ENCODE results near the gene EPHA8. TPM values are rescaled to one million over a fixed set of nuclear protein-coding genes. Genes with fewer than 3 reads are reported as not detected.

The EPHA8 gene
- total and polyA plus RNA-seq, 4 donors, result not detected

GRCh38 chr1:22643381-22643780 lies 80.1 kb downstream of the EPHA8 start, which contains the start of gene C1QC:
Gene C1QC, plus strand, starts transcription at chr1:22643633. Its CDS starts 391 bp downstream, at chr1:22644024.
- Histone ChIP-seq H3K4me3 (ENCODE audit: low read length in 2 of 2) (no peak within 1 kb of the TSS), H3K9me3 (ENCODE audit: control insufficient read depth, low read length) (no peaks in the 10 kb centered on the region), H3K4me1 (ENCODE audit: control insufficient read depth in 1 of 2, insufficient read depth in 2 of 2, low read length in 2 of 2) (no peaks in the 10 kb centered on the region), H3K36me3 (ENCODE audit: control insufficient read depth in 1 of 2, insufficient read depth in 2 of 2, low read length in 1 of 2) (no peaks in the 10 kb centered on the region), H3K27me3 (ENCODE audit: control insufficient read depth in 1 of 2, insufficient read depth in 2 of 2, low read length in 1 of 2) (no peaks in the 10 kb centered on the region), H3K27ac (ENCODE audit: low read depth in 1 of 2, low read length in 2 of 2) (no peak within 1 kb of the TSS)
- WGBS, 2 donors, result 83 to 84% methylated on average over 8 of the region's 8 CpGs
- intact Hi-C loops (cut with DNase I), result loop anchor here (5.0 to 10.0 kb wide), 2 partner anchors 116 to 539 kb away; no protein-coding TSS in a partner anchor
- DNase-seq (peak in 1 of 2 donors; percentile 88), ATAC-seq (ENCODE audit: low FRiP score) (peak; percentile 34)

- intact Hi-C loops (cut with DNase I), result loop anchor here (5.0 to 10.0 kb wide), 2 partner anchors 117 to 539 kb away; no protein-coding TSS in a partner anchor
- 83 to 85% methylated on average over 11 to 12 of the region's 12 CpGs for WGBS, 2 donors
- Histone ChIP-seq H3K4me1 (ENCODE audit: control insufficient read depth in 1 of 2, insufficient read depth in 2 of 2, low read length in 2 of 2) (no peaks in the 10 kb centered on the region), H3K9me3 (ENCODE audit: control insufficient read depth, low read length) (no peaks in the 10 kb centered on the region), H3K36me3 (ENCODE audit: control insufficient read depth in 1 of 2, insufficient read depth in 2 of 2, low read length in 1 of 2) (no peaks in the 10 kb centered on the region), H3K4me3 (ENCODE audit: low read length in 2 of 2) (no peak overlapping the region), H3K27ac (ENCODE audit: low read depth in 1 of 2, low read length in 2 of 2) (no peak overlapping the region), H3K27me3 (ENCODE audit: control insufficient read depth in 1 of 2, insufficient read depth in 2 of 2, low read length in 1 of 2) (no peaks in the 10 kb centered on the region)
- ATAC-seq (ENCODE audit: low FRiP score) (no peak), DNase-seq (no peak)
Measured at GRCh38 chr1:22643928-22644327, 80.6 kb downstream of the EPHA8 start.

- H3K4me1 ChIP-seq (ENCODE audit: control insufficient read depth in 1 of 2, insufficient read depth in 2 of 2, low read length in 2 of 2), result no peaks in the 10 kb centered on the region
- WGBS, 2 donors, result 82 to 83% methylated on average over 7 of the region's 7 CpGs
- H3K4me3 ChIP-seq (ENCODE audit: low read length in 2 of 2), result no peak overlapping the region
- no peaks in the 10 kb centered on the region for H3K9me3 ChIP-seq (ENCODE audit: control insufficient read depth, low read length)
- DNase-seq (peak in 1 of 2 donors; percentile 67), ATAC-seq (ENCODE audit: low FRiP score) (no peak)
- no peaks in the 10 kb centered on the region for H3K27me3 ChIP-seq (ENCODE audit: control insufficient read depth in 1 of 2, insufficient read depth in 2 of 2, low read length in 1 of 2)
- H3K36me3 ChIP-seq (ENCODE audit: control insufficient read depth in 1 of 2, insufficient read depth in 2 of 2, low read length in 1 of 2), result no peaks in the 10 kb centered on the region
- intact Hi-C loops (cut with DNase I), result loop anchor here in 1 of 2 donors (10.0 kb wide), 1 partner anchor 541 kb away; no protein-coding TSS in a partner anchor
- H3K27ac ChIP-seq (ENCODE audit: low read depth in 1 of 2, low read length in 2 of 2), result no peak overlapping the region
Measured at GRCh38 chr1:22645931-22646330, 82.6 kb downstream of the EPHA8 start.

- 0 to 88% methylated on average over 1 of the region's 1 CpG for WGBS, 2 donors
- Histone ChIP-seq H3K27me3 (ENCODE audit: control insufficient read depth in 1 of 2, insufficient read depth in 2 of 2, low read length in 1 of 2) (no peaks in the 10 kb centered on the region), H3K4me1 (ENCODE audit: control insufficient read depth in 1 of 2, insufficient read depth in 2 of 2, low read length in 2 of 2) (no peaks in the 10 kb centered on the region), H3K27ac (ENCODE audit: low read depth in 1 of 2, low read length in 2 of 2) (no peak overlapping the region), H3K4me3 (ENCODE audit: low read length in 2 of 2) (no peak overlapping the region), H3K9me3 (ENCODE audit: control insufficient read depth, low read length) (no peaks in the 10 kb centered on the region), H3K36me3 (ENCODE audit: control insufficient read depth in 1 of 2, insufficient read depth in 2 of 2, low read length in 1 of 2) (no peaks in the 10 kb centered on the region)
- ATAC-seq (ENCODE audit: low FRiP score) (no peak), DNase-seq (no peak)
- intact Hi-C loops (cut with DNase I), result loop anchor here in 1 of 2 donors (10.0 kb wide), 1 partner anchor 542 kb away; no protein-coding TSS in a partner anchor
Measured at GRCh38 chr1:22646384-22646783, 83.1 kb downstream of the EPHA8 start.

- ATAC-seq (ENCODE audit: low FRiP score) (no peak), DNase-seq (no peak)
- no peak overlapping the region for H3K4me3 ChIP-seq (ENCODE audit: low read length in 2 of 2)
- H3K27ac ChIP-seq (ENCODE audit: low read depth in 1 of 2, low read length in 2 of 2), result no peak overlapping the region
- H3K27me3 ChIP-seq (ENCODE audit: control insufficient read depth in 1 of 2, insufficient read depth in 2 of 2, low read length in 1 of 2), result no peaks in the 10 kb centered on the region
- no peaks in the 10 kb centered on the region for H3K9me3 ChIP-seq (ENCODE audit: control insufficient read depth, low read length)
- no peaks in the 10 kb centered on the region for H3K4me1 ChIP-seq (ENCODE audit: control insufficient read depth in 1 of 2, insufficient read depth in 2 of 2, low read length in 2 of 2)
- WGBS, 2 donors, result 89 to 92% methylated on average over 13 of the region's 13 CpGs
- no peaks in the 10 kb centered on the region for H3K36me3 ChIP-seq (ENCODE audit: control insufficient read depth in 1 of 2, insufficient read depth in 2 of 2, low read length in 1 of 2)
- intact Hi-C loops (cut with DNase I), result no loop called here
Measured at GRCh38 chr1:22650089-22650693, 86.9 kb downstream of the EPHA8 start.

GRCh38 chr1:22651941-22652856 lies 88.9 kb downstream of the EPHA8 start:
- WGBS, 2 donors, result 75 to 77% methylated on average over 15 of the region's 15 CpGs
- no peak for DNase-seq
- Histone ChIP-seq H3K9me3 (ENCODE audit: control insufficient read depth, low read length) (no peaks in the 10 kb centered on the region), H3K27me3 (ENCODE audit: control insufficient read depth in 1 of 2, insufficient read depth in 2 of 2, low read length in 1 of 2) (no peaks in the 10 kb centered on the region), H3K36me3 (ENCODE audit: control insufficient read depth in 1 of 2, insufficient read depth in 2 of 2, low read length in 1 of 2) (no peaks in the 10 kb centered on the region), H3K4me1 (ENCODE audit: control insufficient read depth in 1 of 2, insufficient read depth in 2 of 2, low read length in 2 of 2) (no peaks in the 10 kb centered on the region), H3K27ac (ENCODE audit: low read depth in 1 of 2, low read length in 2 of 2) (no peak overlapping the region), H3K4me3 (ENCODE audit: low read length in 2 of 2) (no peak overlapping the region)
- no peak for ATAC-seq (ENCODE audit: low FRiP score)
- intact Hi-C loops (cut with DNase I), result no loop called here

GRCh38 chr1:22652881-22653316 lies 89.6 kb downstream of the EPHA8 start, which contains the start of gene C1QB:
Gene C1QB, plus strand, starts transcription at chr1:22653236. Its CDS starts 6,227 bp downstream, at chr1:22659463.
- 81 to 84% methylated on average over 13 of the region's 13 CpGs for WGBS, 2 donors
- Histone ChIP-seq H3K4me1 (ENCODE audit: control insufficient read depth in 1 of 2, insufficient read depth in 2 of 2, low read length in 2 of 2) (no peaks in the 10 kb centered on the region), H3K27ac (ENCODE audit: low read depth in 1 of 2, low read length in 2 of 2) (no peak within 1 kb of the TSS), H3K9me3 (ENCODE audit: control insufficient read depth, low read length) (no peaks in the 10 kb centered on the region), H3K36me3 (ENCODE audit: control insufficient read depth in 1 of 2, insufficient read depth in 2 of 2, low read length in 1 of 2) (no peaks in the 10 kb centered on the region), H3K4me3 (ENCODE audit: low read length in 2 of 2) (no peak within 1 kb of the TSS), H3K27me3 (ENCODE audit: control insufficient read depth in 1 of 2, insufficient read depth in 2 of 2, low read length in 1 of 2) (no peaks in the 10 kb centered on the region)
- ATAC-seq (ENCODE audit: low FRiP score) (peak; percentile 44), DNase-seq (peak in 1 of 2 donors; percentile 87)
- intact Hi-C loops (cut with DNase I), result no loop called here

Measured in aorta (tissue), 5 donors.